Liver (tissue), 9 donors: Measurements from ENCODE around the gene ZNF862. TPM values are rescaled to one million over a fixed set of nuclear protein-coding genes. Genes with fewer than 3 reads are reported as not detected.

Experiments used
- DNase-seq: peaks from one replicate; pipeline ENCODE4 v3.0.0-alpha.2; 2017; ENCODE audit warnings: low spot score
- H3K27ac ChIP-seq, 2 donors: one replicate each; pipeline ENCODE4 v1.7.0; 2013; ENCODE audit warnings: inconsistent platforms in 2 of 2, low read length in 2 of 2, control low read depth in 1 of 2, low read depth in 1 of 2, mild to moderate bottlenecking in 1 of 2
- H3K27me3 ChIP-seq, 4 donors: one replicate each; pipeline versions ENCODE4 v1.6.1 to v1.7.0; 2013; ENCODE audit warnings: low read length in 3 of 4, inconsistent platforms in 1 of 4, mild to moderate bottlenecking in 1 of 4, moderate library complexity in 1 of 4; ENCODE audit not compliant: control insufficient read depth in 4 of 4, insufficient read depth in 4 of 4
- H3K36me3 ChIP-seq, 4 donors: one replicate each; pipeline versions ENCODE4 v1.6.1 to v1.7.0; 2013; ENCODE audit warnings: low read length in 3 of 4, mild to moderate bottlenecking in 3 of 4, low read depth in 1 of 4, moderate library complexity in 1 of 4; ENCODE audit not compliant: control insufficient read depth in 4 of 4, insufficient read depth in 3 of 4
- H3K4me1 ChIP-seq, 4 donors: one replicate each; pipeline versions ENCODE4 v1.6.1 to v1.7.0; 2013; ENCODE audit warnings: low read length in 3 of 4, mild to moderate bottlenecking in 3 of 4, moderate library complexity in 1 of 4; ENCODE audit not compliant: control insufficient read depth in 4 of 4, insufficient read depth in 4 of 4
- H3K4me3 ChIP-seq, 3 donors: one replicate each; pipeline versions ENCODE4 v1.6.1 to v1.7.0; 2013; ENCODE audit warnings: low read length in 3 of 3, control low read depth in 1 of 3, low read depth in 1 of 3, mild to moderate bottlenecking in 1 of 3
- H3K9ac ChIP-seq, 2 donors: one replicate each; pipeline ENCODE4 v1.7.0; 2013; ENCODE audit warnings: low read length in 2 of 2, mild to moderate bottlenecking in 2 of 2, moderate library complexity in 2 of 2, control low read depth in 1 of 2, low read depth in 1 of 2
- H3K9me3 ChIP-seq, 4 donors: one replicate each; pipeline versions ENCODE4 v1.6.1 to v1.7.0; 2013; ENCODE audit warnings: low read length in 3 of 4; ENCODE audit not compliant: control insufficient read depth in 4 of 4
- CTCF ChIP-seq: fragments of 150-350 bp; IDR thresholded peaks from 2 replicates; pipeline ENCODE4 v1.5.1; 2017; ENCODE audit warnings: improper control_type of control experiment, low read depth, low read length; ENCODE audit not compliant: missing input control
- EGR1 ChIP-seq, 2 donors: IDR thresholded peaks; 2 replicates each; pipeline ENCODE4 v1.6.1; 2016 to 2018; ENCODE audit warnings: antibody characterized with exemption in 2 of 2, low read depth in 2 of 2
- FOXA1 ChIP-seq: IDR thresholded peaks from 2 replicates; pipeline ENCODE4 v1.6.1; 2016; ENCODE audit warnings: antibody characterized with exemption
- FOXA2 ChIP-seq: IDR thresholded peaks from 2 replicates; pipeline ENCODE4 v1.6.1; 2016; ENCODE audit warnings: antibody characterized with exemption
- GABPA ChIP-seq, 2 donors: IDR thresholded peaks in 1 of 2; conservative IDR thresholded peaks in 1 of 2; 2 replicates each; pipeline ENCODE4 v1.6.1; 2016; ENCODE audit warnings: antibody characterized with exemption in 2 of 2, mild to moderate bottlenecking in 1 of 2, moderate library complexity in 1 of 2
- HNF4A ChIP-seq, 2 donors: conservative IDR thresholded peaks; 2 replicates each; pipeline ENCODE4 v1.6.1; 2016; ENCODE audit warnings: antibody characterized with exemption in 2 of 2, mild to moderate bottlenecking in 2 of 2
- HNF4G ChIP-seq: IDR thresholded peaks from 2 replicates; pipeline ENCODE4 v1.6.1; 2016; ENCODE audit warnings: antibody characterized with exemption
- JUND ChIP-seq, 2 donors: IDR thresholded peaks; 2 replicates each; pipeline ENCODE4 v1.6.1; 2016; ENCODE audit warnings: antibody characterized with exemption in 2 of 2
- NR2F2 ChIP-seq: IDR thresholded peaks from 2 replicates; pipeline ENCODE4 v1.6.1; 2016; ENCODE audit warnings: antibody characterized with exemption
- RAD21 ChIP-seq, 2 donors: IDR thresholded peaks; 2 replicates each; pipeline ENCODE4 v1.6.1; 2016; ENCODE audit warnings: antibody characterized with exemption in 2 of 2, mild to moderate bottlenecking in 2 of 2
- REST ChIP-seq: IDR thresholded peaks from 2 replicates; pipeline ENCODE4 v1.6.1; 2016; ENCODE audit warnings: antibody characterized with exemption, mild to moderate bottlenecking
- RXRA ChIP-seq, 2 donors: IDR thresholded peaks; 2 replicates each; pipeline ENCODE4 v1.6.1; 2017 to 2018; ENCODE audit warnings: antibody characterized with exemption in 2 of 2, mild to moderate bottlenecking in 1 of 2
- SP1 ChIP-seq: IDR thresholded peaks from 2 replicates; pipeline ENCODE4 v1.6.1; 2018; ENCODE audit warnings: antibody characterized with exemption, mild to moderate bottlenecking
- TAF1 ChIP-seq: conservative IDR thresholded peaks from 2 replicates; pipeline ENCODE4 v1.6.1; 2016; ENCODE audit warnings: antibody characterized with exemption, mild to moderate bottlenecking
- YY1 ChIP-seq: IDR thresholded peaks from 2 replicates; pipeline ENCODE4 v1.6.1; 2016; ENCODE audit warnings: antibody characterized with exemption, mild to moderate bottlenecking
- ZBTB33 ChIP-seq: IDR thresholded peaks from 2 replicates; pipeline ENCODE4 v1.6.1; 2016; ENCODE audit warnings: antibody characterized with exemption
- WGBS: extraction: QIAGEN DNeasy Blood & Tissue Kit; methylation state at CpG from one replicate; pipeline ENCODE4 v1.1.7; 2013; 5-methylcytosine and 5-hydroxymethylcytosine counted together
- polyA plus RNA-seq, 2 donors: library from polyadenylated mRNA; stranded (reverse) in 1 of 2; unstranded in 1 of 2; fragments of 200-250 nt in 1 of 2; fragments of >200 nt in 1 of 2; fragmentation: Nextera tagmentation in 1 of 2; extraction: Ambion mirVana in 1 of 2; gene quantifications; one replicate each; pipeline versions ENCODE4 v1.2.1 to v1.2.3, GENCODE V29; 2013 to 2015
- total RNA-seq, 2 donors: library from RNA; depleted of rRNA; stranded (reverse); fragments of >200 nt; gene quantifications; one replicate each; pipeline ENCODE4 v1.2.3, GENCODE V29; 2014
- TF ChIP-seq, protein P1 (sequence below): IDR thresholded peaks from 2 replicates; pipeline ENCODE4 v1.6.1; 2016; ENCODE audit warnings: antibody characterized with exemption
- TF ChIP-seq, protein P2 (sequence below): IDR thresholded peaks from 2 replicates; pipeline ENCODE4 v1.6.1; 2016; ENCODE audit warnings: antibody characterized with exemption
- donor health status: healthy.
- donor health status: healthy.
- donor health status: healthy.
- donor health status: healthy.
- donor health status: healthy.

Gene ZNF862
- total and polyA plus RNA-seq, 4 donors: 1.9 to 9.4 (median 3.8) TPM

DNA sequence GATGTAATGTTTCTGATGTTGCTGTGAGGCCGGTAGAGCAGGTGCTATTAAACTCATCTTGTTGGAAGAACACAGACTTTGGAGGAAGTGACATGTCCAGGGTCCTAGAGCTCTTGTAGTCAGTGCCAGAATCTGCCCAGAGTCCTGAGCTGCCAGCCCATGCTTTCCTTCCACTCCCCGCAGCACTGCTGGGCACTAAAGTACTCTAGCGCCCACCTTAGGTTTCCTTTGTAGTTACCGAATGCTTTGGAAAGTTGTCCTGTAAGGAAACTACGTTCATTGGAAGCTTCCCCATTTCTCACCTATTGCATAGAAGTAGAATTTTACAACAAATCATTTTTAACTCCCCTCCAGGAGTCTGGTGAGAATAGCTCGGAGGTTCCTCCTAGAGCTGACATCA, 11.0 kb downstream of the ZNF862 start:
- no peak for TF ChIP-seq HNF4G
- TF ChIP-seq, protein P1, sequence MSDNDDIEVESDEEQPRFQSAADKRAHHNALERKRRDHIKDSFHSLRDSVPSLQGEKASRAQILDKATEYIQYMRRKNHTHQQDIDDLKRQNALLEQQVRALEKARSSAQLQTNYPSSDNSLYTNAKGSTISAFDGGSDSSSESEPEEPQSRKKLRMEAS: no peak
- TF ChIP-seq SP1: no peak
- TF ChIP-seq YY1: no peak
- no peak for TF ChIP-seq JUND (IDR thresholded peaks at IDR 0.05)
- TF ChIP-seq ZBTB33: no peak
- no peak for TF ChIP-seq NR2F2
- no peak for TF ChIP-seq REST
- TF ChIP-seq CTCF: no peak
- TF ChIP-seq GABPA (IDR thresholded peaks at IDR 0.05 in 1 of 2, conservative IDR thresholded peaks at IDR 0.05 in 1 of 2): no peak
- TF ChIP-seq, protein P2, sequence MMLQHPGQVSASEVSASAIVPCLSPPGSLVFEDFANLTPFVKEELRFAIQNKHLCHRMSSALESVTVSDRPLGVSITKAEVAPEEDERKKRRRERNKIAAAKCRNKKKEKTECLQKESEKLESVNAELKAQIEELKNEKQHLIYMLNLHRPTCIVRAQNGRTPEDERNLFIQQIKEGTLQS: no peak
- no peak for TF ChIP-seq RAD21 (IDR thresholded peaks at IDR 0.05)
- TF ChIP-seq FOXA2: no peak
- TF ChIP-seq EGR1 (IDR thresholded peaks at IDR 0.05; ENCODE audit: low read depth in 2 of 2): no peak
- no peak for TF ChIP-seq RXRA (IDR thresholded peaks at IDR 0.05)
- no peak for TF ChIP-seq TAF1
- TF ChIP-seq HNF4A (conservative IDR thresholded peaks at IDR 0.05): no peak
- TF ChIP-seq FOXA1: no peak
- no peak overlapping the region for H3K4me3 ChIP-seq
- no peak overlapping the region for H3K27ac ChIP-seq
- no peaks in the 10 kb centered on the region for H3K4me1 ChIP-seq
- H3K36me3 ChIP-seq: peaks cover 0 to 6% (median 2%) of the 10 kb centered on the region in 4 donors
- H3K9me3 ChIP-seq: no peaks in the 10 kb centered on the region
- WGBS: 95% methylated on average over 6 of the region's 6 CpGs
- no peaks in the 10 kb centered on the region for H3K27me3 ChIP-seq
- no peak overlapping the region for H3K9ac ChIP-seq
- no peak for DNase-seq
